Suprapubic skin (tissue), 4 donors: ENCODE measurements around the gene RBM46.

Source experiments
- EP300 ChIP-seq: sonication (generic); formaldehyde crosslinking; IDR thresholded peaks from one replicate; pipeline ENCODE4 v1.6.1; 2017; ENCODE audit warnings: antibody characterized with exemption
- POLR2A ChIP-seq, 2 donors: fragments of 450-650 bp; IDR thresholded peaks; one replicate each; pipeline ENCODE4 v1.6.1; 2017; ENCODE audit warnings: antibody characterized with exemption in 2 of 2, mild to moderate bottlenecking in 2 of 2, moderate library complexity in 2 of 2
- POLR2AphosphoS5 ChIP-seq, 3 donors: sonication (generic); formaldehyde crosslinking; IDR thresholded peaks; one replicate each; pipeline ENCODE4 v1.6.1; 2017; ENCODE audit warnings: antibody characterized with exemption in 3 of 3
- TF ChIP-seq, protein P1 (sequence below), 2 donors: fragments of 200-600 bp in 1 of 2; fragments of 450-650 bp in 1 of 2; sonication (generic) in 1 of 2; IDR thresholded peaks; one replicate each; pipeline ENCODE4 v1.5.1; 2016 to 2019; ENCODE audit warnings: antibody characterized with exemption in 2 of 2, mild to moderate bottlenecking in 1 of 2, moderate library complexity in 1 of 2

DNA sequence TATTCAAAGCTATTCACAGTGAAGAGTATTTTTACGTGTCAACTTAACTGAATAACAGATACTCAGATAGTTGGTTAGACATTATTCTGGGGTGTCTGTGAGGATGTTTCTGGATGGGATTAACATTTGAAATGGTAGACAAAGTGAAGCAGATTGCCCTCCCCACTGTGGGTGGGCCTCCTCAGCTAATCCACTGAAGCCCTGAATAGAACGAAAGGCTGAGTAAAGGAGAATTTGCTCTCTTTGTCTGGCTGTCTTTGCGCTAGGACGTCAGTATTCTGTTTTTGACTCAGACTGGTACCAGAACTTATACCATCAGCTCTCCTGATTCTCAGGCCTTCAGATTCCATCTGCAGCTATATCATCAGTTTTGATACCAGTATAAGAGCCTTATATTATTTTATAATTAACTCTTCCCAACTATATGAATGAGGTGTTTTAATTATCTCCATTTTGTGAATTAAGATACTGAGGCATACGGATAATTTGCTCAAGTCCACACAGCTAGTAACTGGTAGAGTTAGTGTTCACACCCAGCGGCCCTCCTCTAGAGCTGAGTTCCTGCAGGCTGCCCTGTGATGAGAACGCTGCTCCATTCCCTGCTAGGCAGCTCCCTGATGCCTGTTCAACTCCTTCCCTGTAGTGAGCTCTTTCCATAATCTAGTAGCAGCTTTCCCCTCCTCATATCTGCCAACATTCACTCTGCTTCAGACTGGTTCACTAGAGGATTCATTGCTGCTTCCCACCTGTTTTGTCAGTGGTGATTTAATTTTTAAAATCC, 87.5 kb downstream of the RBM46 start:
- TF ChIP-seq, protein P1, sequence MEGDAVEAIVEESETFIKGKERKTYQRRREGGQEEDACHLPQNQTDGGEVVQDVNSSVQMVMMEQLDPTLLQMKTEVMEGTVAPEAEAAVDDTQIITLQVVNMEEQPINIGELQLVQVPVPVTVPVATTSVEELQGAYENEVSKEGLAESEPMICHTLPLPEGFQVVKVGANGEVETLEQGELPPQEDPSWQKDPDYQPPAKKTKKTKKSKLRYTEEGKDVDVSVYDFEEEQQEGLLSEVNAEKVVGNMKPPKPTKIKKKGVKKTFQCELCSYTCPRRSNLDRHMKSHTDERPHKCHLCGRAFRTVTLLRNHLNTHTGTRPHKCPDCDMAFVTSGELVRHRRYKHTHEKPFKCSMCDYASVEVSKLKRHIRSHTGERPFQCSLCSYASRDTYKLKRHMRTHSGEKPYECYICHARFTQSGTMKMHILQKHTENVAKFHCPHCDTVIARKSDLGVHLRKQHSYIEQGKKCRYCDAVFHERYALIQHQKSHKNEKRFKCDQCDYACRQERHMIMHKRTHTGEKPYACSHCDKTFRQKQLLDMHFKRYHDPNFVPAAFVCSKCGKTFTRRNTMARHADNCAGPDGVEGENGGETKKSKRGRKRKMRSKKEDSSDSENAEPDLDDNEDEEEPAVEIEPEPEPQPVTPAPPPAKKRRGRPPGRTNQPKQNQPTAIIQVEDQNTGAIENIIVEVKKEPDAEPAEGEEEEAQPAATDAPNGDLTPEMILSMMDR (IDR thresholded peaks at IDR 0.05), result no peak
- TF ChIP-seq EP300, result no peak
- no peak for TF ChIP-seq POLR2AphosphoS5 (IDR thresholded peaks at IDR 0.05)
- TF ChIP-seq POLR2A (IDR thresholded peaks at IDR 0.05), result no peak
